GM18526 (cell line): ENCODE results near the gene TTC12.

Experiments used
- POLR2A ChIP-seq: IDR thresholded peaks from 3 replicates; pipeline ENCODE4 v1.6.1; 2011; ENCODE audit not compliant: insufficient read length; ENCODE audit errors: extremely low read depth

The TTC12 gene

GRCh38 chr11:113373306-113373705 lies 58.9 kb downstream of the TTC12 start:
- TF ChIP-seq POLR2A = no peak

- no peak for TF ChIP-seq POLR2A
These were observed 59.7 kb downstream of the TTC12 start for GRCh38 chr11:113373981-113374560.

GRCh38 chr11:113375402-113375801 lies 61.0 kb downstream of the TTC12 start:
- no peak for TF ChIP-seq POLR2A

- no peak for TF ChIP-seq POLR2A
These were observed 61.8 kb downstream of the TTC12 start for GRCh38 chr11:113376156-113376555.

- no peak for TF ChIP-seq POLR2A
These were observed 63.5 kb downstream of the TTC12 start for GRCh38 chr11:113377681-113378412.

GRCh38 chr11:113378692-113379091 lies 64.3 kb downstream of the TTC12 start:
- TF ChIP-seq POLR2A = no peak

GRCh38 chr11:113382121-113382520 lies 67.7 kb downstream of the TTC12 start:
- no peak for TF ChIP-seq POLR2A

GRCh38 chr11:113384551-113384950 lies 70.2 kb downstream of the TTC12 start:
- no peak for TF ChIP-seq POLR2A

GRCh38 chr11:113385749-113386148 lies 71.4 kb downstream of the TTC12 start:
- TF ChIP-seq POLR2A = no peak

GRCh38 chr11:113386866-113387265 lies 72.5 kb downstream of the TTC12 start:
- no peak for TF ChIP-seq POLR2A

GRCh38 chr11:113387605-113388211 lies 73.3 kb downstream of the TTC12 start, which contains the start of gene ANKK1:
Gene ANKK1 (plus strand): TSS chr11:113387779. CDS start chr11:113387885, 106 bp downstream.
- TF ChIP-seq POLR2A = no peak

GRCh38 chr11:113389272-113389671 lies 74.9 kb downstream of the TTC12 start:
- no peak for TF ChIP-seq POLR2A

GRCh38 chr11:113392236-113392921 lies 78.0 kb downstream of the TTC12 start:
- no peak for TF ChIP-seq POLR2A

GRCh38 chr11:113393501-113393985 lies 79.2 kb downstream of the TTC12 start:
- TF ChIP-seq POLR2A = no peak

- TF ChIP-seq POLR2A = no peak
These were observed 80.5 kb downstream of the TTC12 start for GRCh38 chr11:113394919-113395318.
